AG04450 (cell line): ENCODE results near the gene DNMT3A. TPM values are rescaled to one million over a fixed set of nuclear protein-coding genes. Genes with fewer than 3 reads are reported as not detected.

ENCODE experiments used
- CTCF ChIA-PET: fragments of 300-600, 350-600 bp; formaldehyde crosslinking; extraction: SDS; loops from one replicate; lab custom pipeline; 2022; ENCODE audit warnings: antibody characterized with exemption, inconsistent platforms; lab: Charles Lee
- POLR2A ChIA-PET: fragments of 350-600 bp; formaldehyde crosslinking; extraction: SDS; loops from one replicate; lab custom pipeline; 2021; ENCODE audit warnings: antibody characterized with exemption, inconsistent platforms; lab: Yijun Ruan, JAX
- DNase-seq: peaks from one replicate; pipeline ENCODE4 v3.0.0-alpha.2; 2011; ENCODE audit warnings: low read depth, low spot score
- H3K27ac ChIP-seq: one replicate; pipeline ENCODE4 v1.5.1; 2012; ENCODE audit warnings: low read depth, low read length, control low read depth
- H3K27me3 ChIP-seq: one replicate; pipeline ENCODE4 v1.6.0; 2012; ENCODE audit warnings: low read length; ENCODE audit not compliant: control insufficient read depth, insufficient read depth
- H3K4me3 ChIP-seq: 2 replicates; pipeline ENCODE4 v1.5.1; 2011; ENCODE audit warnings: mild to moderate bottlenecking, low read depth, low read length, control low read depth
- H3K9me3 ChIP-seq: 2 replicates; pipeline ENCODE4 v1.5.1; 2012; ENCODE audit warnings: low read length; ENCODE audit not compliant: control insufficient read depth, insufficient read depth
- polyA plus RNA-seq: library from polyadenylated mRNA; depleted of rRNA; stranded (reverse); fragments of >200 nt; gene quantifications from 2 replicates; pipeline ENCODE4 v1.2.3, GENCODE V29; 2011; rRNA removed
- small RNA-seq: library from RNA; depleted of rRNA; stranded (forward); fragments of <200 nt; gene quantifications from one replicate; pipeline ENCODE3, GENCODE V24; 2012; ENCODE audit warnings: low read depth; ENCODE audit not compliant: insufficient read length
- TF ChIP-seq, protein P1 (sequence below): IDR thresholded peaks from 2 replicates; pipeline ENCODE4 v1.5.1; 2011; ENCODE audit warnings: low read depth, low read length, control low read depth, inconsistent platforms

DNMT3A gene
- polyA plus RNA-seq, 1 experiment, result 4.1 TPM

DNA sequence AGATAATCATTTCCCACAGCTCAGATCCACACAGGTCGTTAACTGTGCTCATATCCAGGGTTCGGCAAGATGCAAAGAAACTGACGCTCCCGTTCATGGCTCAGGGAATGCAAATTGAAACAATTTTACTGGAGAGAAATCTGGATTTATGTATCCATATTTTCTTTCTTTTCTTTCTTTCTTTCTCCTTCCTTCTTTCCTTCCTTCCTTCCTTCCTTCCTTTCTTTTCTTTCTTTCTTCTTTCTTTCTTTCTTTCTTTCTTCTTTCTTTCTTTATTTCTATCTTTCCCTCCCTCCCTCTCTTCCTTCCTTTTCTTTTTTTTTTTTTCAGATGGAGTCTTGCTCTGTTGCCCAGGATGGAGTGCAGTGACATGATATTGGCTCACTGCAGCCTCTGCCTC is 153.3 kb downstream of the DNMT3A start:
- POLR2A ChIA-PET, result no interaction called here

DNA sequence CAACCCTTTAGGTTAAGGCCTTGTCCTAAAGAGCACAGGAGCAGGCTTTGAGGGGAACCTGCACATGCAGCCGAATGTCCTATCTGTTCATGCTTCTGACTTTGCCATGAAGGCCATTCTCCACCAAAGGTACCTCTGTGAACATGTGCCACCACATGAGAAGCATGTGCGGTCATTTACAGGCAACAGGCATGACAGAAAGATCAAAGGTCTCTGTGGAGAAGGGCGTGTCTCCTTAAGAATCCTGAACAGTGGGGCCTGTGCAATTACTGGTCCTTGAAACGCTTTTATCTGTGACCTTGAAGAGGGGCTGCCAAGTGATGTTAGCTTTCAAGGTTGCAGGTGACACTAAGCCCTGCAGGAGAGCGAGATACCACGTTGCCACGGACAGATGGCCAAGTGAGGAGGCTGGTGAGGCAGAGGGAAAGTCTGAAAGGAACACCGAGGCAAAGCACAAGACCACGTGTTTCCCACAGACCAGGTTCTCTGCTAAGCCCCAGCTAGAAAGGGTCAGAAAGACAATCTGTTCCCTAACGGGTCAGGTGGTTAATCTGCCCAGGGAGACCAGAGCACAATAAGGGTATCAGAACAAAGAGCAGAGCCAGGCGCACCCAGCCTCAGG is 153.9 kb downstream of the DNMT3A start:
- ChIA-PET CTCF (interaction anchor here (1.0 to 1.4 kb wide), 3 partner anchors 8 to 212 kb away, joined by 3 to 4 read pairs (median 4); no protein-coding TSS in a partner anchor), POLR2A (no interaction called here)
- Histone ChIP-seq H3K9me3 (no peaks in the 10 kb centered on the region), H3K4me3 (no peak overlapping the region), H3K27ac (no peak overlapping the region), H3K27me3 (peaks cover 23% of the 10 kb centered on the region)
- DNase-seq, result no peak
- TF ChIP-seq, protein P1, sequence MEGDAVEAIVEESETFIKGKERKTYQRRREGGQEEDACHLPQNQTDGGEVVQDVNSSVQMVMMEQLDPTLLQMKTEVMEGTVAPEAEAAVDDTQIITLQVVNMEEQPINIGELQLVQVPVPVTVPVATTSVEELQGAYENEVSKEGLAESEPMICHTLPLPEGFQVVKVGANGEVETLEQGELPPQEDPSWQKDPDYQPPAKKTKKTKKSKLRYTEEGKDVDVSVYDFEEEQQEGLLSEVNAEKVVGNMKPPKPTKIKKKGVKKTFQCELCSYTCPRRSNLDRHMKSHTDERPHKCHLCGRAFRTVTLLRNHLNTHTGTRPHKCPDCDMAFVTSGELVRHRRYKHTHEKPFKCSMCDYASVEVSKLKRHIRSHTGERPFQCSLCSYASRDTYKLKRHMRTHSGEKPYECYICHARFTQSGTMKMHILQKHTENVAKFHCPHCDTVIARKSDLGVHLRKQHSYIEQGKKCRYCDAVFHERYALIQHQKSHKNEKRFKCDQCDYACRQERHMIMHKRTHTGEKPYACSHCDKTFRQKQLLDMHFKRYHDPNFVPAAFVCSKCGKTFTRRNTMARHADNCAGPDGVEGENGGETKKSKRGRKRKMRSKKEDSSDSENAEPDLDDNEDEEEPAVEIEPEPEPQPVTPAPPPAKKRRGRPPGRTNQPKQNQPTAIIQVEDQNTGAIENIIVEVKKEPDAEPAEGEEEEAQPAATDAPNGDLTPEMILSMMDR, result no peak

More for the DNA sequence above, 153.3 kb downstream of the DNMT3A start:
- DNase-seq, result no peak
- peaks cover 23% of the 10 kb centered on the region for H3K27me3 ChIP-seq
- no peak overlapping the region for H3K4me3 ChIP-seq
- CTCF ChIA-PET, result interaction anchor here (1.2 to 1.4 kb wide), 2 partner anchors 8 to 213 kb away, joined by 3 to 4 read pairs; no protein-coding TSS in a partner anchor
- no peak overlapping the region for H3K27ac ChIP-seq
- TF ChIP-seq, protein P1, result no peak
- H3K9me3 ChIP-seq, result no peaks in the 10 kb centered on the region

DNA sequence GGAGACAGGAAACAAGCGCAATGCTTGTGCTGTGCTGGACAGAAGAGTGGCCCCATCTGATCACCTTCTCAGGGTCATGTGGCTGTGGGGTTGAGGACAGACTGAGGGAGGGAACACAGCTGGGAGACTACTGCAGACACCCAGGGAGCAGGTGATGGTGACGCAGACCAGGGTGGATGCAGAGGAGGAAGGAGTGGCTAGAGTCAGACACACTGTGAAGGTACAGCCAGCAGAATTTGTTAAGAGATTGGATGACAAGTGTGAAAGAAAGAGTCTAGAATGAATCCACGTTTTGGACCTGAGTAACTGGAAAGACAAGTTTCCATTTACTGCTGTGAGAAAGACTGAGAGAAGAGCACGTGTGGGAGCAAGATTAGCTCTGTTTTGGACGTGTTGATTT is 157.5 kb downstream of the DNMT3A start:
- no peak overlapping the region for H3K27ac ChIP-seq
- H3K4me3 ChIP-seq, result no peak overlapping the region
- no peak for DNase-seq
- H3K9me3 ChIP-seq, result peaks cover 4% of the 10 kb centered on the region; the same call in 1 of the 2 replicates
- POLR2A ChIA-PET, result no interaction called here
- TF ChIP-seq, protein P1, result no peak
- CTCF ChIA-PET, result no interaction called here
- H3K27me3 ChIP-seq, result peaks cover 25% of the 10 kb centered on the region

DNA sequence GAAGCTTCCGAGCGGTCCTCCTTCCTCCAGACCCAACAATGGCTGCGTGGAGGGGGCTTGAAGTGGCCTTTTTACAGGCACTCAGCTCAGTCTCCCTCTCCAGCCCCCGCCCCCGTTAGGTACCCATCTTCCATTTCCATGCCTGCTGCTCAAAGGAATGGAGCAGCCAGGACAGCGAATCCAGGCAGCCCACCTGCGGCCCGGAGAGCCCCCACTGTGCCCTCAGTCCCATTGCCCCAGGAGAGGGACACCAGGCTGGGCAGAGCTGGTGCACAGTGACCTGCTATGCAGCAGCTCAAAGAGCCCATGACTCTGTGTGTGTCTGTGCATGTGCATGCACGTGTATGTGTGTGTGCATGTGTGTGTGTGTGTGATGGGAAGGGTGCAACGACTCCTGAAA is 162.7 kb downstream of the DNMT3A start:
- POLR2A ChIA-PET, result no interaction called here
- CTCF ChIA-PET, result no interaction called here
- peaks cover 33% of the 10 kb centered on the region for H3K27me3 ChIP-seq
- H3K27ac ChIP-seq, result no peak overlapping the region
- TF ChIP-seq, protein P1, result no peak
- peaks cover 4% of the 10 kb centered on the region; the same call in 1 of the 2 replicates for H3K9me3 ChIP-seq
- DNase-seq, result no peak
- H3K4me3 ChIP-seq, result no peak overlapping the region

Small RNAs within 50 kb of the gene (small RNA-seq; reads per million reads assigned to genes)
- gene MIR1301, result 5.1 reads per million, percentile 51 among the genes with 10 or more reads in this experiment

Other genes with a start within 250 kb of the DNMT3A start
- not detected in 2 replicates for gene POMC, start 173.3 kb downstream of the DNMT3A start, polyA plus RNA-seq